H1 (cell line): Measurements from ENCODE around the gene KCTD12. TPM values are rescaled to one million over a fixed set of nuclear protein-coding genes. Genes with fewer than 3 reads are reported as not detected.

Source experiments
- ATF3 ChIP-seq: IDR thresholded peaks from 2 replicates; pipeline ENCODE4 v1.6.1; 2011; ENCODE audit warnings: low read depth, mild to moderate bottlenecking, low read length; ENCODE audit not compliant: insufficient read depth
- FOSL1 ChIP-seq: IDR thresholded peaks from 2 replicates; pipeline ENCODE4 v1.6.1; 2011; ENCODE audit warnings: mild to moderate bottlenecking, low read depth, low read length, moderate library complexity; ENCODE audit not compliant: insufficient read depth
- KDM4A ChIP-seq: IDR thresholded peaks from one replicate; pipeline ENCODE4 v1.7.1; 2012; ENCODE audit warnings: low read depth, mild to moderate bottlenecking, moderate library complexity, low read length, inconsistent platforms; ENCODE audit not compliant: severe bottlenecking
- polyA plus RNA-seq, 7 experiments: library from polyadenylated mRNA; depleted of rRNA in 3 of 7; stranded (reverse) in 5 of 7; unstranded in 2 of 7; fragments of >200 nt in 5 of 7; fragments of 200-250 nt in 2 of 7; gene quantifications; 1 replicate in 5 of 7; 2 replicates in 1 of 7; 4 replicates in 1 of 7; pipeline versions ENCODE4 v1.2.1 to v1.2.3, GENCODE V29; 2011 to 2013; ENCODE audit warnings: missing spikeins in 2 of 7, mixed read lengths in 2 of 7
- total RNA-seq: library from RNA; stranded (reverse); fragmentation: NEBNext Ultra II Directional; extraction: Animal tissue kit (Norgen Biotek cat#: 25700); gene quantifications from 2 replicates; pipeline ENCODE4 v1.2.1, GENCODE V29; 2021
- TF ChIP-seq, protein P1 (sequence below): fragments of 300-600 bp; sonication (generic); IDR thresholded peaks from 2 replicates; pipeline ENCODE4 v1.7.1; 2012; ENCODE audit warnings: low read length, moderate library complexity, mild to moderate bottlenecking, inconsistent platforms; ENCODE audit not compliant: insufficient replicate concordance

The KCTD12 gene
- total and polyA plus RNA-seq, 2 of the 8 experiments (the other 6 are each of a cell fraction or from before 2014, with no cell fraction given) = 2.5 to 9.6 TPM

- TF ChIP-seq, protein P1, sequence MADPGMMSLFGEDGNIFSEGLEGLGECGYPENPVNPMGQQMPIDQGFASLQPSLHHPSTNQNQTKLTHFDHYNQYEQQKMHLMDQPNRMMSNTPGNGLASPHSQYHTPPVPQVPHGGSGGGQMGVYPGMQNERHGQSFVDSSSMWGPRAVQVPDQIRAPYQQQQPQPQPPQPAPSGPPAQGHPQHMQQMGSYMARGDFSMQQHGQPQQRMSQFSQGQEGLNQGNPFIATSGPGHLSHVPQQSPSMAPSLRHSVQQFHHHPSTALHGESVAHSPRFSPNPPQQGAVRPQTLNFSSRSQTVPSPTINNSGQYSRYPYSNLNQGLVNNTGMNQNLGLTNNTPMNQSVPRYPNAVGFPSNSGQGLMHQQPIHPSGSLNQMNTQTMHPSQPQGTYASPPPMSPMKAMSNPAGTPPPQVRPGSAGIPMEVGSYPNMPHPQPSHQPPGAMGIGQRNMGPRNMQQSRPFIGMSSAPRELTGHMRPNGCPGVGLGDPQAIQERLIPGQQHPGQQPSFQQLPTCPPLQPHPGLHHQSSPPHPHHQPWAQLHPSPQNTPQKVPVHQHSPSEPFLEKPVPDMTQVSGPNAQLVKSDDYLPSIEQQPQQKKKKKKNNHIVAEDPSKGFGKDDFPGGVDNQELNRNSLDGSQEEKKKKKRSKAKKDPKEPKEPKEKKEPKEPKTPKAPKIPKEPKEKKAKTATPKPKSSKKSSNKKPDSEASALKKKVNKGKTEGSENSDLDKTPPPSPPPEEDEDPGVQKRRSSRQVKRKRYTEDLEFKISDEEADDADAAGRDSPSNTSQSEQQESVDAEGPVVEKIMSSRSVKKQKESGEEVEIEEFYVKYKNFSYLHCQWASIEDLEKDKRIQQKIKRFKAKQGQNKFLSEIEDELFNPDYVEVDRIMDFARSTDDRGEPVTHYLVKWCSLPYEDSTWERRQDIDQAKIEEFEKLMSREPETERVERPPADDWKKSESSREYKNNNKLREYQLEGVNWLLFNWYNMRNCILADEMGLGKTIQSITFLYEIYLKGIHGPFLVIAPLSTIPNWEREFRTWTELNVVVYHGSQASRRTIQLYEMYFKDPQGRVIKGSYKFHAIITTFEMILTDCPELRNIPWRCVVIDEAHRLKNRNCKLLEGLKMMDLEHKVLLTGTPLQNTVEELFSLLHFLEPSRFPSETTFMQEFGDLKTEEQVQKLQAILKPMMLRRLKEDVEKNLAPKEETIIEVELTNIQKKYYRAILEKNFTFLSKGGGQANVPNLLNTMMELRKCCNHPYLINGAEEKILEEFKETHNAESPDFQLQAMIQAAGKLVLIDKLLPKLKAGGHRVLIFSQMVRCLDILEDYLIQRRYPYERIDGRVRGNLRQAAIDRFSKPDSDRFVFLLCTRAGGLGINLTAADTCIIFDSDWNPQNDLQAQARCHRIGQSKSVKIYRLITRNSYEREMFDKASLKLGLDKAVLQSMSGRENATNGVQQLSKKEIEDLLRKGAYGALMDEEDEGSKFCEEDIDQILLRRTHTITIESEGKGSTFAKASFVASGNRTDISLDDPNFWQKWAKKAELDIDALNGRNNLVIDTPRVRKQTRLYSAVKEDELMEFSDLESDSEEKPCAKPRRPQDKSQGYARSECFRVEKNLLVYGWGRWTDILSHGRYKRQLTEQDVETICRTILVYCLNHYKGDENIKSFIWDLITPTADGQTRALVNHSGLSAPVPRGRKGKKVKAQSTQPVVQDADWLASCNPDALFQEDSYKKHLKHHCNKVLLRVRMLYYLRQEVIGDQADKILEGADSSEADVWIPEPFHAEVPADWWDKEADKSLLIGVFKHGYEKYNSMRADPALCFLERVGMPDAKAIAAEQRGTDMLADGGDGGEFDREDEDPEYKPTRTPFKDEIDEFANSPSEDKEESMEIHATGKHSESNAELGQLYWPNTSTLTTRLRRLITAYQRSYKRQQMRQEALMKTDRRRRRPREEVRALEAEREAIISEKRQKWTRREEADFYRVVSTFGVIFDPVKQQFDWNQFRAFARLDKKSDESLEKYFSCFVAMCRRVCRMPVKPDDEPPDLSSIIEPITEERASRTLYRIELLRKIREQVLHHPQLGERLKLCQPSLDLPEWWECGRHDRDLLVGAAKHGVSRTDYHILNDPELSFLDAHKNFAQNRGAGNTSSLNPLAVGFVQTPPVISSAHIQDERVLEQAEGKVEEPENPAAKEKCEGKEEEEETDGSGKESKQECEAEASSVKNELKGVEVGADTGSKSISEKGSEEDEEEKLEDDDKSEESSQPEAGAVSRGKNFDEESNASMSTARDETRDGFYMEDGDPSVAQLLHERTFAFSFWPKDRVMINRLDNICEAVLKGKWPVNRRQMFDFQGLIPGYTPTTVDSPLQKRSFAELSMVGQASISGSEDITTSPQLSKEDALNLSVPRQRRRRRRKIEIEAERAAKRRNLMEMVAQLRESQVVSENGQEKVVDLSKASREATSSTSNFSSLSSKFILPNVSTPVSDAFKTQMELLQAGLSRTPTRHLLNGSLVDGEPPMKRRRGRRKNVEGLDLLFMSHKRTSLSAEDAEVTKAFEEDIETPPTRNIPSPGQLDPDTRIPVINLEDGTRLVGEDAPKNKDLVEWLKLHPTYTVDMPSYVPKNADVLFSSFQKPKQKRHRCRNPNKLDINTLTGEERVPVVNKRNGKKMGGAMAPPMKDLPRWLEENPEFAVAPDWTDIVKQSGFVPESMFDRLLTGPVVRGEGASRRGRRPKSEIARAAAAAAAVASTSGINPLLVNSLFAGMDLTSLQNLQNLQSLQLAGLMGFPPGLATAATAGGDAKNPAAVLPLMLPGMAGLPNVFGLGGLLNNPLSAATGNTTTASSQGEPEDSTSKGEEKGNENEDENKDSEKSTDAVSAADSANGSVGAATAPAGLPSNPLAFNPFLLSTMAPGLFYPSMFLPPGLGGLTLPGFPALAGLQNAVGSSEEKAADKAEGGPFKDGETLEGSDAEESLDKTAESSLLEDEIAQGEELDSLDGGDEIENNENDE = no peak
- no peak for TF ChIP-seq FOSL1
- TF ChIP-seq ATF3 = no peak
- TF ChIP-seq KDM4A = no peak
These were observed 11.7 kb downstream of the KCTD12 start (continued) for GRCh38 chr13:76874479-76874878.
